Neural cell (in vitro differentiated cells): ENCODE data around the gene CHKA. TPM values are rescaled to one million over a fixed set of nuclear protein-coding genes. Genes with fewer than 3 reads are reported as not detected.

Experiments used
- H2AFZ ChIP-seq: fragments of 200-600, 300-800 bp; sonication (generic), shearing (Covaris generic); 2 replicates; pipeline ENCODE4 v1.6.0; 2014; ENCODE audit warnings: low read depth, mild to moderate bottlenecking, antibody characterized with exemption, low read length, moderate library complexity
- H3F3A ChIP-seq: fragments of 200-600 bp; shearing (Covaris generic); 2 replicates; pipeline ENCODE4 v1.6.1; 2016; ENCODE audit warnings: mild to moderate bottlenecking, moderate library complexity, mixed read lengths, antibody characterized with exemption, low read length; ENCODE audit not compliant: insufficient read depth, poor library complexity, severe bottlenecking
- H3K27ac ChIP-seq: fragments of 200-600, 300-800 bp; sonication (generic), shearing (Covaris generic); 2 replicates; pipeline ENCODE4 v1.5.1; 2014; ENCODE audit warnings: mild to moderate bottlenecking, low read length, moderate library complexity
- H3K27me3 ChIP-seq: fragments of 300-800, 200-600 bp; sonication (generic), shearing (Covaris generic); 2 replicates; pipeline ENCODE4 v1.6.0; 2014; ENCODE audit warnings: mild to moderate bottlenecking, low read depth, low read length, moderate library complexity; ENCODE audit not compliant: insufficient read depth
- H3K36me3 ChIP-seq: fragments of 300-800, 200-600 bp; sonication (generic), shearing (Covaris generic); 2 replicates; pipeline ENCODE4 v1.5.1; 2014; ENCODE audit warnings: mild to moderate bottlenecking, antibody characterized with exemption, low read length, moderate library complexity; ENCODE audit not compliant: insufficient read depth
- H3K4me2 ChIP-seq: fragments of 300-800, 200-600 bp; sonication (generic), shearing (Covaris generic); 2 replicates; pipeline ENCODE4 v1.6.0; 2014; ENCODE audit warnings: mild to moderate bottlenecking, low read length
- H3K4me3 ChIP-seq: fragments of 300-800, 200-600 bp; sonication (generic), shearing (Covaris generic); 2 replicates; pipeline ENCODE4 v1.5.1; 2014; ENCODE audit warnings: mild to moderate bottlenecking, low read length, moderate library complexity
- H3K79me2 ChIP-seq: fragments of 200-600 bp; shearing (Covaris generic); replicated peaks from 2 replicates; pipeline ENCODE4 v1.6.0; 2014; ENCODE audit warnings: mild to moderate bottlenecking, low read length, moderate library complexity; ENCODE audit not compliant: insufficient read depth
- H3K9ac ChIP-seq: fragments of 300-800, 200-600 bp; sonication (generic), shearing (Covaris generic); 2 replicates; pipeline ENCODE4 v1.6.1; 2016; ENCODE audit warnings: mild to moderate bottlenecking, low read length, mixed read lengths
- H3K9me2 ChIP-seq: fragments of 200-600 bp; shearing (Covaris generic); 2 replicates; pipeline ENCODE4 v1.6.1; 2016; ENCODE audit warnings: mild to moderate bottlenecking, low read length, mixed read lengths; ENCODE audit not compliant: insufficient read depth
- H3K9me3 ChIP-seq: fragments of 200-600, 300-800 bp; sonication (generic), shearing (Covaris generic); 2 replicates; pipeline ENCODE4 v1.6.1; 2016; ENCODE audit warnings: mild to moderate bottlenecking, mixed run types, low read length, moderate library complexity, mixed read lengths
- H4K20me1 ChIP-seq: fragments of 200-600 bp; shearing (Covaris generic); 2 replicates; pipeline ENCODE4 v1.6.1; 2016; ENCODE audit warnings: mild to moderate bottlenecking, mixed run types; ENCODE audit not compliant: insufficient read depth
- EP300 ChIP-seq: fragments of 450-650 bp; conservative IDR thresholded peaks from 2 replicates; pipeline ENCODE4 v1.6.1; 2014; ENCODE audit warnings: antibody characterized with exemption, mild to moderate bottlenecking, moderate library complexity; ENCODE audit not compliant: poor library complexity, severe bottlenecking
- EZH2 ChIP-seq: fragments of 200-600, 300-800 bp; shearing (Covaris generic), sonication (generic); IDR thresholded peaks from 2 replicates; pipeline ENCODE4 v1.6.1; 2014; ENCODE audit warnings: antibody characterized with exemption, low read length, borderline replicate concordance, mild to moderate bottlenecking; ENCODE audit not compliant: insufficient read depth, poor library complexity, severe bottlenecking
- MXI1 ChIP-seq: fragments of 450-650 bp; conservative IDR thresholded peaks from 2 replicates; pipeline ENCODE4 v1.6.1; 2014; ENCODE audit warnings: antibody characterized with exemption, mild to moderate bottlenecking; ENCODE audit not compliant: poor library complexity, severe bottlenecking
- POLR2AphosphoS5 ChIP-seq: IDR thresholded peaks from 2 replicates; pipeline ENCODE4 v1.6.1; 2012
- RAD21 ChIP-seq: fragments of 450-650 bp; conservative IDR thresholded peaks from 2 replicates; pipeline ENCODE4 v1.6.1; 2014; ENCODE audit warnings: antibody characterized with exemption, mild to moderate bottlenecking, moderate library complexity
- SMC3 ChIP-seq: fragments of 450-650 bp; conservative IDR thresholded peaks from 2 replicates; pipeline ENCODE4 v1.6.1; 2014; ENCODE audit warnings: antibody characterized with exemption, mild to moderate bottlenecking, moderate library complexity; ENCODE audit not compliant: poor library complexity
- TAF1 ChIP-seq: IDR thresholded peaks from 2 replicates; pipeline ENCODE4 v1.6.1; 2012; ENCODE audit warnings: low read depth
- polyA plus RNA-seq: library from polyadenylated mRNA; depleted of rRNA; stranded (reverse); fragments of >200 nt; gene quantifications from 2 replicates; pipeline ENCODE4 v1.2.3, GENCODE V29; 2014
- TF ChIP-seq, protein P1 (sequence below): fragments of 450-650 bp; IDR thresholded peaks from 2 replicates; pipeline ENCODE4 v1.5.1; 2014; ENCODE audit warnings: antibody characterized with exemption, mild to moderate bottlenecking, moderate library complexity; ENCODE audit not compliant: poor library complexity, severe bottlenecking
- TF ChIP-seq, protein P2 (sequence below): IDR thresholded peaks from 2 replicates; pipeline ENCODE4 v1.6.1; 2012; ENCODE audit warnings: borderline replicate concordance

The CHKA gene
- polyA plus RNA-seq, 1 donor from 2014 or later, result 90.0 TPM

DNA sequence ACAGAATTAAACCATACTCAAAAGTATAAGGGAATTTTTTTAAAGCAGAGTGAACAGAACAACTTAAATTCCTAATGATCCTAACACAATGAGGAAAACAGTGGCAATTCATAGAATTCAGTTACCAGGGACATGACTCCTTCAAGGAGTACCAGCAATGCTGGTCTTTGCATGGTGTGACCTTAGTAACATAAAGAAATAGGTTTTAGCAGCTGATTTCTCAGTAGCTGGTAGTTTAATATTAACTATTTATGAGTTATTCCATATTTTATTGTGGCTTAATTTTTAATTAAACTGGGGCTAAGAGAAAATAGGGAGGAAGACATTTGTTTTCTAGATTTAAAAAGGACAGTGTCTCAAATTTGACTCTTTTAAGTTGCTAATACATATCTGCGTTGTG is 30.9 kb downstream of the CHKA start:
- Histone ChIP-seq H3K27me3 (no peaks in the 10 kb centered on the region), H3K9ac (no peak overlapping the region), H3K36me3 (no peaks in the 10 kb centered on the region), H3K79me2 (no peaks in the 10 kb centered on the region), H3K27ac (no peak overlapping the region), H2AFZ (no peak overlapping the region), H3F3A (no peaks in the 10 kb centered on the region), H3K9me2 (no peaks in the 10 kb centered on the region), H3K9me3 (no peaks in the 10 kb centered on the region), H4K20me1 (no peaks in the 10 kb centered on the region), H3K4me3 (no peak overlapping the region), H3K4me2 (no peak overlapping the region)
- TF ChIP-seq RAD21 (no peak), MXI1 (no peak), TAF1 (no peak), SMC3 (no peak), POLR2AphosphoS5 (no peak), EZH2 (no peak), EP300 (no peak)
- TF ChIP-seq, protein P1, sequence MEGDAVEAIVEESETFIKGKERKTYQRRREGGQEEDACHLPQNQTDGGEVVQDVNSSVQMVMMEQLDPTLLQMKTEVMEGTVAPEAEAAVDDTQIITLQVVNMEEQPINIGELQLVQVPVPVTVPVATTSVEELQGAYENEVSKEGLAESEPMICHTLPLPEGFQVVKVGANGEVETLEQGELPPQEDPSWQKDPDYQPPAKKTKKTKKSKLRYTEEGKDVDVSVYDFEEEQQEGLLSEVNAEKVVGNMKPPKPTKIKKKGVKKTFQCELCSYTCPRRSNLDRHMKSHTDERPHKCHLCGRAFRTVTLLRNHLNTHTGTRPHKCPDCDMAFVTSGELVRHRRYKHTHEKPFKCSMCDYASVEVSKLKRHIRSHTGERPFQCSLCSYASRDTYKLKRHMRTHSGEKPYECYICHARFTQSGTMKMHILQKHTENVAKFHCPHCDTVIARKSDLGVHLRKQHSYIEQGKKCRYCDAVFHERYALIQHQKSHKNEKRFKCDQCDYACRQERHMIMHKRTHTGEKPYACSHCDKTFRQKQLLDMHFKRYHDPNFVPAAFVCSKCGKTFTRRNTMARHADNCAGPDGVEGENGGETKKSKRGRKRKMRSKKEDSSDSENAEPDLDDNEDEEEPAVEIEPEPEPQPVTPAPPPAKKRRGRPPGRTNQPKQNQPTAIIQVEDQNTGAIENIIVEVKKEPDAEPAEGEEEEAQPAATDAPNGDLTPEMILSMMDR, result no peak
- TF ChIP-seq, protein P2, sequence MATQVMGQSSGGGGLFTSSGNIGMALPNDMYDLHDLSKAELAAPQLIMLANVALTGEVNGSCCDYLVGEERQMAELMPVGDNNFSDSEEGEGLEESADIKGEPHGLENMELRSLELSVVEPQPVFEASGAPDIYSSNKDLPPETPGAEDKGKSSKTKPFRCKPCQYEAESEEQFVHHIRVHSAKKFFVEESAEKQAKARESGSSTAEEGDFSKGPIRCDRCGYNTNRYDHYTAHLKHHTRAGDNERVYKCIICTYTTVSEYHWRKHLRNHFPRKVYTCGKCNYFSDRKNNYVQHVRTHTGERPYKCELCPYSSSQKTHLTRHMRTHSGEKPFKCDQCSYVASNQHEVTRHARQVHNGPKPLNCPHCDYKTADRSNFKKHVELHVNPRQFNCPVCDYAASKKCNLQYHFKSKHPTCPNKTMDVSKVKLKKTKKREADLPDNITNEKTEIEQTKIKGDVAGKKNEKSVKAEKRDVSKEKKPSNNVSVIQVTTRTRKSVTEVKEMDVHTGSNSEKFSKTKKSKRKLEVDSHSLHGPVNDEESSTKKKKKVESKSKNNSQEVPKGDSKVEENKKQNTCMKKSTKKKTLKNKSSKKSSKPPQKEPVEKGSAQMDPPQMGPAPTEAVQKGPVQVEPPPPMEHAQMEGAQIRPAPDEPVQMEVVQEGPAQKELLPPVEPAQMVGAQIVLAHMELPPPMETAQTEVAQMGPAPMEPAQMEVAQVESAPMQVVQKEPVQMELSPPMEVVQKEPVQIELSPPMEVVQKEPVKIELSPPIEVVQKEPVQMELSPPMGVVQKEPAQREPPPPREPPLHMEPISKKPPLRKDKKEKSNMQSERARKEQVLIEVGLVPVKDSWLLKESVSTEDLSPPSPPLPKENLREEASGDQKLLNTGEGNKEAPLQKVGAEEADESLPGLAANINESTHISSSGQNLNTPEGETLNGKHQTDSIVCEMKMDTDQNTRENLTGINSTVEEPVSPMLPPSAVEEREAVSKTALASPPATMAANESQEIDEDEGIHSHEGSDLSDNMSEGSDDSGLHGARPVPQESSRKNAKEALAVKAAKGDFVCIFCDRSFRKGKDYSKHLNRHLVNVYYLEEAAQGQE, result no peak

DNA sequence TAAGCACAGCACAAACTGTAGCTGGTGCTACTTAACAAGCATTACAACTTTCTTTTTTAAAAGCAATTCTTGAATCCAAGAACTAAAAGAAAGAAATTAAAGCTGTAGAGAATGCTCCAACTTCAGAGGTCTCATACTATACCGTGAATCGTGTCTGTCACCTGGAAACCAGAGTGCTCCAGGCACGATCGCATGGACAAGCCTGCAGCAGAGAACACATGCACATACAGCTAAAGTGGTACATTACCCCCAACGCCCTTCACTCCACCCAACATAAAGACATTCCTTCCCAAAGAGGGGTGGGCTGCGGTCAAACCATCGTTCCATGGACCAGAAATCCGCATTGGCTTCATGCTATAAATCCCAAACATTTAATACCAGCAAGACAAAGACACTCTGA is 31.5 kb downstream of the CHKA start:
- TF ChIP-seq MXI1, result no peak
- no peak for TF ChIP-seq EP300
- no peak for TF ChIP-seq RAD21
- TF ChIP-seq, protein P1, result no peak
- no peak for TF ChIP-seq POLR2AphosphoS5
- TF ChIP-seq TAF1, result no peak
- no peak for TF ChIP-seq SMC3
- TF ChIP-seq EZH2, result no peak
- TF ChIP-seq, protein P2, result no peak
- Histone ChIP-seq H4K20me1 (no peaks in the 10 kb centered on the region), H3K4me3 (no peak overlapping the region), H3K9ac (no peak overlapping the region), H3K36me3 (no peaks in the 10 kb centered on the region), H3K27ac (no peak overlapping the region), H3K79me2 (no peaks in the 10 kb centered on the region), H3K9me3 (no peaks in the 10 kb centered on the region), H3K4me2 (no peak overlapping the region), H3K27me3 (no peaks in the 10 kb centered on the region), H3F3A (no peaks in the 10 kb centered on the region), H3K9me2 (no peaks in the 10 kb centered on the region), H2AFZ (no peak overlapping the region)
